B cell (primary cell): ENCODE measurements around the gene SPIRE1.

Experiments
- EZH2 ChIP-seq: IDR thresholded peaks from 2 replicates; pipeline ENCODE4 v1.6.1; 2012; ENCODE audit warnings: borderline replicate concordance, low read depth, mild to moderate bottlenecking, moderate library complexity, low read length; ENCODE audit not compliant: insufficient read depth, poor library complexity, severe bottlenecking
- TF ChIP-seq, protein P1 (sequence below): fragments of 200-600 bp; IDR thresholded peaks from one replicate; pipeline ENCODE4 v1.8.0; 2022; ENCODE audit warnings: antibody characterized with exemption, mild to moderate bottlenecking

DNA sequence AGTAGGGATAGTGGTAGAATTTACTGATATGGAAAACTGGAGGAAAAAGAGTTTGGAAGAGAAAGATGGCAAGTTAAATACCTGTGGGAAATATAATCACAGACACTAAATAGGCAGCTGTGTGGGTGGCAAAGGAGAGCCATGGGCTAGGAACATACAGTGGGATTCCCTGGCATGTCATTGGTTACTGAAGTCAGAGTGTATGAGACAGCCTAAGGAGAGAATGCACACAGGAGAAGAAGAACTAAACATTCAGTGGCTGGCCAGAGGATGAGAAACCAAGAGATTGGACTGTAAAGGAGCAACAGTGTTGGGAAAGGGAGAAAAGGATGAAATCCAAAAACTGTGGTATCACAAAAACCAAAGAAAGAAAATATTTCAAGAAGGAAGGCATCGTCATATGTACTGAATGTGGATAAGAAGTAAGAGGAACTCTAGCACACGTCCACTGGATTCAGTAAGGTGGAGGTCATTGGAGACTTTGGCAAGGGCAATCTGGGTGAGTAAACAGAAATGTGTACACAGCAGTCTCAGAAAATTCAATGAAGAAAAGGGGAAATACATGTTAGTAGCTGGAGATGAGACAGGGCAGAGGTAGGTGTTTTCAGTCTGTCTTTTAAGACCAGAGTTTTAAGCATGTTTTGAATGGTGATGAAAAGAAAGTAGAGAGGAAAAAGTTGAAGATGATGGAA is 83.3 kb downstream of the SPIRE1 start:
- TF ChIP-seq, protein P1, sequence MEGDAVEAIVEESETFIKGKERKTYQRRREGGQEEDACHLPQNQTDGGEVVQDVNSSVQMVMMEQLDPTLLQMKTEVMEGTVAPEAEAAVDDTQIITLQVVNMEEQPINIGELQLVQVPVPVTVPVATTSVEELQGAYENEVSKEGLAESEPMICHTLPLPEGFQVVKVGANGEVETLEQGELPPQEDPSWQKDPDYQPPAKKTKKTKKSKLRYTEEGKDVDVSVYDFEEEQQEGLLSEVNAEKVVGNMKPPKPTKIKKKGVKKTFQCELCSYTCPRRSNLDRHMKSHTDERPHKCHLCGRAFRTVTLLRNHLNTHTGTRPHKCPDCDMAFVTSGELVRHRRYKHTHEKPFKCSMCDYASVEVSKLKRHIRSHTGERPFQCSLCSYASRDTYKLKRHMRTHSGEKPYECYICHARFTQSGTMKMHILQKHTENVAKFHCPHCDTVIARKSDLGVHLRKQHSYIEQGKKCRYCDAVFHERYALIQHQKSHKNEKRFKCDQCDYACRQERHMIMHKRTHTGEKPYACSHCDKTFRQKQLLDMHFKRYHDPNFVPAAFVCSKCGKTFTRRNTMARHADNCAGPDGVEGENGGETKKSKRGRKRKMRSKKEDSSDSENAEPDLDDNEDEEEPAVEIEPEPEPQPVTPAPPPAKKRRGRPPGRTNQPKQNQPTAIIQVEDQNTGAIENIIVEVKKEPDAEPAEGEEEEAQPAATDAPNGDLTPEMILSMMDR = no peak
- TF ChIP-seq EZH2 = no peak
